K562 (cell line): Measurements from ENCODE around the gene KCNG3. TPM values are rescaled to one million over a fixed set of nuclear protein-coding genes. Genes with fewer than 3 reads are reported as not detected.

Source experiments
- AFF1 ChIP-seq, 2 experiments: fragments of 450-650 bp; IDR thresholded peaks; 2 replicates each; pipeline ENCODE4 v1.6.1; 2018; ENCODE audit warnings: mild to moderate bottlenecking in 2 of 2, low read depth in 1 of 2; ENCODE audit not compliant: partially characterized antibody in 2 of 2
- ARID1B ChIP-seq: fragments of 450-650 bp; IDR thresholded peaks from 2 replicates; pipeline ENCODE4 v1.6.1; 2016; ENCODE audit warnings: antibody characterized with exemption, mild to moderate bottlenecking, inconsistent platforms
- CBFA2T2 ChIP-seq: fragments of 450-650 bp; conservative IDR thresholded peaks from 2 replicates; pipeline ENCODE4 v1.6.1; 2017; ENCODE audit warnings: mild to moderate bottlenecking
- DPF2 ChIP-seq: fragments of 450-650 bp; IDR thresholded peaks from 2 replicates; pipeline ENCODE4 v1.6.1; 2016
- EP300 ChIP-seq: IDR thresholded peaks from 2 replicates; pipeline ENCODE4 v1.6.1; 2012; ENCODE audit warnings: low read length, improper control_type of control experiment
- GATA2 ChIP-seq: sonication (generic); formaldehyde crosslinking; IDR thresholded peaks from 2 replicates; pipeline ENCODE4 v1.4.0; 2020; ENCODE audit warnings: mild to moderate bottlenecking, missing genetic modification reagents
- GATAD2A ChIP-seq: fragments of 450-650 bp; IDR thresholded peaks from 2 replicates; pipeline ENCODE4 v1.6.1; 2017
- HDAC1 ChIP-seq, 2 experiments: fragments of 450-650 bp; IDR thresholded peaks; 2 replicates each; pipeline ENCODE4 v1.6.1; 2016 to 2017; ENCODE audit warnings: inconsistent platforms in 1 of 2, mild to moderate bottlenecking in 1 of 2, moderate library complexity in 1 of 2
- KDM2B ChIP-seq: fragments of 250-450 bp; sonication (Bioruptor Pico); IDR thresholded peaks from 2 replicates; pipeline ENCODE4 v1.8.0; 2021; ENCODE audit warnings: mild to moderate bottlenecking, moderate library complexity
- NCOA1 ChIP-seq: fragments of 450-650 bp; IDR thresholded peaks from 2 replicates; pipeline ENCODE4 v1.6.1; 2016; ENCODE audit warnings: low read depth
- NFRKB ChIP-seq: fragments of 450-650 bp; IDR thresholded peaks from 2 replicates; pipeline ENCODE4 v1.6.1; 2016; ENCODE audit warnings: low read depth
- RBM15 ChIP-seq: fragments of 200-400 bp; formaldehyde crosslinking; IDR thresholded peaks from 2 replicates; pipeline ENCODE4 v1.6.1; 2018; ENCODE audit warnings: mild to moderate bottlenecking, low read length, moderate library complexity; ENCODE audit not compliant: insufficient read depth
- RCOR1 ChIP-seq, 2 experiments: IDR thresholded peaks; 2 replicates each; pipeline ENCODE4 v1.6.1; 2012; ENCODE audit warnings: low read depth in 2 of 2, low read length in 2 of 2, borderline replicate concordance in 1 of 2, improper control_type of control experiment in 1 of 2
- SOX6 ChIP-seq: fragments of 450-650 bp; IDR thresholded peaks from 2 replicates; pipeline ENCODE4 v1.6.1; 2014; ENCODE audit warnings: mild to moderate bottlenecking
- TBL1XR1 ChIP-seq, 2 experiments: IDR thresholded peaks; 2 replicates each; pipeline ENCODE4 v1.6.1; 2012; ENCODE audit warnings: improper control_type of control experiment in 2 of 2, low read length in 2 of 2, mild to moderate bottlenecking in 1 of 2
- ZMIZ1 ChIP-seq, 2 experiments: fragments of 150-350 bp in 1 of 2; IDR thresholded peaks; 2 replicates each; pipeline ENCODE4 v1.6.1; 2012 to 2016; ENCODE audit warnings: low read depth in 2 of 2, low read length in 2 of 2, mild to moderate bottlenecking in 1 of 2, moderate library complexity in 1 of 2
- ZNF124 ChIP-seq: sonication (generic); formaldehyde crosslinking; IDR thresholded peaks from 2 replicates; pipeline ENCODE4 v1.8.1; 2022; ENCODE audit warnings: missing genetic modification reagents
- ZNF197 ChIP-seq: fragments of 200-800 bp; sonication (Bioruptor generic); IDR thresholded peaks from 2 replicates; pipeline ENCODE4 v1.6.1; 2016; ENCODE audit warnings: low read depth, missing genetic modification characterization, missing compliant biosample characterization
- ZNF507 ChIP-seq: conservative IDR thresholded peaks from 2 replicates; pipeline ENCODE4 v1.6.1; 2017; ENCODE audit warnings: missing genetic modification characterization, missing compliant biosample characterization
- ZNF584 ChIP-seq: fragments of 200-800 bp; sonication (Bioruptor generic); IDR thresholded peaks from 2 replicates; pipeline ENCODE4 v1.6.1; 2016; ENCODE audit warnings: low read depth, mild to moderate bottlenecking, missing genetic modification characterization, missing compliant biosample characterization
- polyA plus RNA-seq, 8 experiments: library from polyadenylated mRNA; depleted of rRNA in 4 of 8; stranded (reverse) in 5 of 8; unstranded in 3 of 8; fragments of >200 nt; fragmentation: Nextera tagmentation in 2 of 8; fragmentation: Illumina TruSeq in 1 of 8; extraction: Ambion mirVana in 2 of 8; extraction: Trizol in 1 of 8; gene quantifications; 2 replicates each; pipeline versions ENCODE4 v1.2.1 to v1.2.3, GENCODE V29; 2011 to 2014; ENCODE audit warnings: inconsistent platforms in 1 of 8, missing spikeins in 1 of 8
- total RNA-seq, 7 experiments: library from RNA; depleted of rRNA in 6 of 7; stranded (reverse); fragments of >200 nt in 6 of 7; fragmentation: Illumina TruSeq in 2 of 7; extraction: Trizol in 2 of 7; gene quantifications; 2 replicates each; pipeline versions ENCODE4 v1.2.1 to v1.2.3, GENCODE V29; 2011 to 2021; ENCODE audit warnings: low replicate concordance in 1 of 7

KCNG3 gene
- total and polyA plus RNA-seq, 9 of the 15 experiments (the other 6 are each of a cell fraction or from before 2014, with no cell fraction given): not detected

GRCh38 chr2:42464631-42465030 is 29.2 kb downstream of the KCNG3 start (continued):
- TF ChIP-seq NCOA1 (no peak), GATAD2A (no peak), ZNF507 (tag) (no peak), DPF2 (peak; percentile 95), TBL1XR1 (IDR thresholded peaks at IDR 0.05; ENCODE audit: low read length in 2 of 2) (peak in 1 of 2 experiments; percentile 66; a peak in 2 of 4 replicates), HDAC1 (IDR thresholded peaks at IDR 0.05) (peak in 1 of 2 experiments; percentile 93; a peak in 3 of 4 replicates), GATA2 (CRISPR knock-in tag) (peak; percentile 93), NFRKB (no peak), EP300 (peak; percentile 71), ZMIZ1 (IDR thresholded peaks at IDR 0.05; ENCODE audit: low read depth in 2 of 2, low read length in 2 of 2) (peak in 1 of 2 experiments; percentile 71; a peak in 1 of 4 replicates), AFF1 (IDR thresholded peaks at IDR 0.05; ENCODE audit: low read depth in 1 of 2, partially characterized antibody in 2 of 2) (peak in 1 of 2 experiments; percentile 32), KDM2B (CRISPR knock-in tag) (no peak), ZNF584 (peak; percentile 37; the same call in 1 of the 2 replicates), ZNF197 (CRISPR knock-in tag) (no peak), RCOR1 (IDR thresholded peaks at IDR 0.05; ENCODE audit: borderline replicate concordance in 1 of 2, low read depth in 2 of 2, low read length in 2 of 2) (peak; percentile 82 to 96; a peak in 3 of 4 replicates), ZNF124 (no peak), ARID1B (peak; percentile 93), SOX6 (peak; percentile 55; the same call in 1 of the 2 replicates), CBFA2T2 (peak; percentile 93), RBM15 (no peak)
